HEK293 (cell line): ENCODE results near the gene CCDC146.

Experiments
- CTCF ChIA-PET: fragments of 350-600 bp; formaldehyde crosslinking; extraction: SDS; loops from one replicate; lab custom pipeline; 2021; ENCODE audit warnings: antibody characterized with exemption; lab: Yijun Ruan, JAX
- POLR2A ChIA-PET: fragments of 300-600 bp; formaldehyde crosslinking; extraction: SDS; loops from one replicate; lab custom pipeline; 2020; ENCODE audit warnings: antibody characterized with exemption, inconsistent platforms; lab: Yijun Ruan, JAX
- H3K27ac ChIP-seq: fragments of 200-500 bp; sonication (Bioruptor generic); 2 replicates; pipeline ENCODE4 v1.5.1; 2014; ENCODE audit warnings: low read depth, low read length, control low read depth, inconsistent platforms; ENCODE audit errors: extremely low read depth
- H3K36me3 ChIP-seq, 2 experiments: fragments of 200-500 bp in 1 of 2; sonication (Bioruptor generic) in 1 of 2; 1 replicate in 1 of 2; 2 replicates in 1 of 2; pipeline ENCODE4 v1.5.1; 2014 to 2017; ENCODE audit warnings: inconsistent platforms in 2 of 2, low read length in 2 of 2; ENCODE audit not compliant: control insufficient read depth in 2 of 2, insufficient read depth in 1 of 2
- H3K4me1 ChIP-seq: fragments of 200-500 bp; sonication (Bioruptor generic); 2 replicates; pipeline ENCODE4 v1.5.1; 2014; ENCODE audit warnings: mild to moderate bottlenecking, low read length, inconsistent platforms; ENCODE audit not compliant: control insufficient read depth, insufficient read depth
- H3K4me3 ChIP-seq: 2 replicates; pipeline ENCODE4 v1.5.1; 2011; ENCODE audit warnings: low read depth, mild to moderate bottlenecking, control low read depth, low read length, moderate library complexity
- H3K9me3 ChIP-seq: fragments of 200-500 bp; sonication (Bioruptor generic); 2 replicates; pipeline ENCODE4 v1.5.1; 2014; ENCODE audit warnings: low read depth, low read length, inconsistent platforms; ENCODE audit not compliant: control insufficient read depth, insufficient read depth
- BCL11B ChIP-seq: fragments of 450-650 bp; formaldehyde crosslinking; IDR thresholded peaks from 2 replicates; pipeline ENCODE4 v1.5.1; 2016; ENCODE audit warnings: low read depth, missing biosample characterization, missing genetic modification characterization
- GLIS2 ChIP-seq: fragments of 450-650 bp; formaldehyde crosslinking; IDR thresholded peaks from 2 replicates; pipeline ENCODE4 v1.5.1; 2016; ENCODE audit warnings: missing biosample characterization, missing genetic modification characterization
- KLF1 ChIP-seq: fragments of 450-650 bp; formaldehyde crosslinking; IDR thresholded peaks from 2 replicates; pipeline ENCODE4 v1.5.1; 2016; ENCODE audit warnings: missing biosample characterization, missing genetic modification characterization
- KLF8 ChIP-seq: fragments of 450-650 bp; formaldehyde crosslinking; IDR thresholded peaks from 2 replicates; pipeline ENCODE4 v1.5.1; 2016; ENCODE audit warnings: missing biosample characterization, missing genetic modification characterization
- ZNF121 ChIP-seq: fragments of 450-650 bp; formaldehyde crosslinking; IDR thresholded peaks from 2 replicates; pipeline ENCODE4 v1.5.1; 2016; ENCODE audit warnings: missing biosample characterization, missing genetic modification characterization
- ZNF133 ChIP-seq: fragments of 450-650 bp; formaldehyde crosslinking; IDR thresholded peaks from 2 replicates; pipeline ENCODE4 v1.5.1; 2016; ENCODE audit warnings: missing biosample characterization, missing genetic modification characterization
- ZNF157 ChIP-seq: fragments of 450-650 bp; formaldehyde crosslinking; IDR thresholded peaks from 2 replicates; pipeline ENCODE4 v1.5.1; 2016; ENCODE audit warnings: missing biosample characterization, missing genetic modification characterization
- ZNF174 ChIP-seq: fragments of 450-650 bp; formaldehyde crosslinking; IDR thresholded peaks from 2 replicates; pipeline ENCODE4 v1.5.0; 2017; ENCODE audit warnings: missing biosample characterization, mild to moderate bottlenecking, missing genetic modification characterization
- ZNF311 ChIP-seq: fragments of 450-650 bp; formaldehyde crosslinking; IDR thresholded peaks from 2 replicates; pipeline ENCODE4 v1.5.1; 2017; ENCODE audit warnings: missing biosample characterization, missing genetic modification characterization, borderline replicate concordance
- ZNF366 ChIP-seq: fragments of 450-650 bp; formaldehyde crosslinking; conservative IDR thresholded peaks from 2 replicates; pipeline ENCODE4 v1.5.1; 2016; ENCODE audit warnings: missing biosample characterization, missing genetic modification characterization
- ZNF391 ChIP-seq: fragments of 450-650 bp; formaldehyde crosslinking; IDR thresholded peaks from 2 replicates; pipeline ENCODE4 v1.5.1; 2016; ENCODE audit warnings: low read depth, missing biosample characterization, missing genetic modification characterization, borderline replicate concordance
- ZNF404 ChIP-seq: fragments of 450-650 bp; formaldehyde crosslinking; IDR thresholded peaks from 2 replicates; pipeline ENCODE4 v1.5.1; 2017; ENCODE audit warnings: missing biosample characterization, missing genetic modification characterization
- ZNF426 ChIP-seq: fragments of 450-650 bp; formaldehyde crosslinking; IDR thresholded peaks from 2 replicates; pipeline ENCODE4 v1.5.1; 2017; ENCODE audit warnings: missing biosample characterization, missing genetic modification characterization, mild to moderate bottlenecking, inconsistent platforms, moderate library complexity
- ZNF768 ChIP-seq: fragments of 450-650 bp; formaldehyde crosslinking; IDR thresholded peaks from 2 replicates; pipeline ENCODE4 v1.5.1; 2018; ENCODE audit warnings: missing biosample characterization, mild to moderate bottlenecking, missing genetic modification characterization
- TF ChIP-seq, protein P1 (sequence below): fragments of 450-650 bp; formaldehyde crosslinking; IDR thresholded peaks from 2 replicates; pipeline ENCODE4 v1.5.1; 2016; ENCODE audit warnings: missing biosample characterization, missing genetic modification characterization
- TF ChIP-seq, protein P2 (sequence below): fragments of 450-650 bp; formaldehyde crosslinking; IDR thresholded peaks from 2 replicates; pipeline ENCODE4 v1.5.1; 2017; ENCODE audit warnings: missing biosample characterization, missing genetic modification characterization
- TF ChIP-seq, protein P3 (sequence below): fragments of 450-650 bp; IDR thresholded peaks from 2 replicates; pipeline ENCODE4 v1.5.1; 2018; ENCODE audit warnings: missing biosample characterization, missing genetic modification characterization
- TF ChIP-seq, protein P4 (sequence below): fragments of 450-650 bp; formaldehyde crosslinking; IDR thresholded peaks from 2 replicates; pipeline ENCODE4 v1.5.1; 2016; ENCODE audit warnings: missing biosample characterization, missing genetic modification characterization, borderline replicate concordance

The CCDC146 gene

GRCh38 chr7:77313876-77314480, 191.6 kb downstream of the CCDC146 start (continued):
- TF ChIP-seq, protein P1, sequence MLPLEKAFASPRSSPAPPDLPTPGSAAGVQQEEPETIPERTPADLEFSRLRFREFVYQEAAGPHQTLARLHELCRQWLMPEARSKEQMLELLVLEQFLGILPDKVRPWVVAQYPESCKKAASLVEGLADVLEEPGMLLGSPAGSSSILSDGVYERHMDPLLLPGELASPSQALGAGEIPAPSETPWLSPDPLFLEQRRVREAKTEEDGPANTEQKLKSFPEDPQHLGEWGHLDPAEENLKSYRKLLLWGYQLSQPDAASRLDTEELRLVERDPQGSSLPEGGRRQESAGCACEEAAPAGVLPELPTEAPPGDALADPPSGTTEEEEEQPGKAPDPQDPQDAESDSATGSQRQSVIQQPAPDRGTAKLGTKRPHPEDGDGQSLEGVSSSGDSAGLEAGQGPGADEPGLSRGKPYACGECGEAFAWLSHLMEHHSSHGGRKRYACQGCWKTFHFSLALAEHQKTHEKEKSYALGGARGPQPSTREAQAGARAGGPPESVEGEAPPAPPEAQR (tag by site-specific recombination): no peak
- no peak for TF ChIP-seq ZNF311
- TF ChIP-seq, all 188 proteins: peak for 0

GRCh38 chr7:77315182-77315591, 192.8 kb downstream of the CCDC146 start:
- H3K4me3 ChIP-seq: no peak overlapping the region
- TF ChIP-seq ZNF391 (tag by site-specific recombination) (no peak), ZNF157 (tag by site-specific recombination) (no peak), BCL11B (tag by site-specific recombination) (no peak), ZNF133 (no peak), KLF1 (tag by site-specific recombination) (no peak), GLIS2 (tag by site-specific recombination) (no peak), ZNF768 (tag by site-specific recombination) (no peak), ZNF404 (tag by site-specific recombination) (no peak), ZNF426 (tag by site-specific recombination) (no peak), KLF8 (no peak), ZNF174 (no peak), ZNF366 (tag by site-specific recombination) (no peak), ZNF121 (tag by site-specific recombination) (no peak)
- TF ChIP-seq, protein P2, sequence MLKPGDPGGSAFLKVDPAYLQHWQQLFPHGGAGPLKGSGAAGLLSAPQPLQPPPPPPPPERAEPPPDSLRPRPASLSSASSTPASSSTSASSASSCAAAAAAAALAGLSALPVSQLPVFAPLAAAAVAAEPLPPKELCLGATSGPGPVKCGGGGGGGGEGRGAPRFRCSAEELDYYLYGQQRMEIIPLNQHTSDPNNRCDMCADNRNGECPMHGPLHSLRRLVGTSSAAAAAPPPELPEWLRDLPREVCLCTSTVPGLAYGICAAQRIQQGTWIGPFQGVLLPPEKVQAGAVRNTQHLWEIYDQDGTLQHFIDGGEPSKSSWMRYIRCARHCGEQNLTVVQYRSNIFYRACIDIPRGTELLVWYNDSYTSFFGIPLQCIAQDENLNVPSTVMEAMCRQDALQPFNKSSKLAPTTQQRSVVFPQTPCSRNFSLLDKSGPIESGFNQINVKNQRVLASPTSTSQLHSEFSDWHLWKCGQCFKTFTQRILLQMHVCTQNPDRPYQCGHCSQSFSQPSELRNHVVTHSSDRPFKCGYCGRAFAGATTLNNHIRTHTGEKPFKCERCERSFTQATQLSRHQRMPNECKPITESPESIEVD (tag by site-specific recombination): no peak
- TF ChIP-seq, protein P3, sequence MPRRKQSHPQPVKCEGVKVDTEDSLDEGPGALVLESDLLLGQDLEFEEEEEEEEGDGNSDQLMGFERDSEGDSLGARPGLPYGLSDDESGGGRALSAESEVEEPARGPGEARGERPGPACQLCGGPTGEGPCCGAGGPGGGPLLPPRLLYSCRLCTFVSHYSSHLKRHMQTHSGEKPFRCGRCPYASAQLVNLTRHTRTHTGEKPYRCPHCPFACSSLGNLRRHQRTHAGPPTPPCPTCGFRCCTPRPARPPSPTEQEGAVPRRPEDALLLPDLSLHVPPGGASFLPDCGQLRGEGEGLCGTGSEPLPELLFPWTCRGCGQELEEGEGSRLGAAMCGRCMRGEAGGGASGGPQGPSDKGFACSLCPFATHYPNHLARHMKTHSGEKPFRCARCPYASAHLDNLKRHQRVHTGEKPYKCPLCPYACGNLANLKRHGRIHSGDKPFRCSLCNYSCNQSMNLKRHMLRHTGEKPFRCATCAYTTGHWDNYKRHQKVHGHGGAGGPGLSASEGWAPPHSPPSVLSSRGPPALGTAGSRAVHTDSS (tag by site-specific recombination): no peak
- TF ChIP-seq, protein P4, sequence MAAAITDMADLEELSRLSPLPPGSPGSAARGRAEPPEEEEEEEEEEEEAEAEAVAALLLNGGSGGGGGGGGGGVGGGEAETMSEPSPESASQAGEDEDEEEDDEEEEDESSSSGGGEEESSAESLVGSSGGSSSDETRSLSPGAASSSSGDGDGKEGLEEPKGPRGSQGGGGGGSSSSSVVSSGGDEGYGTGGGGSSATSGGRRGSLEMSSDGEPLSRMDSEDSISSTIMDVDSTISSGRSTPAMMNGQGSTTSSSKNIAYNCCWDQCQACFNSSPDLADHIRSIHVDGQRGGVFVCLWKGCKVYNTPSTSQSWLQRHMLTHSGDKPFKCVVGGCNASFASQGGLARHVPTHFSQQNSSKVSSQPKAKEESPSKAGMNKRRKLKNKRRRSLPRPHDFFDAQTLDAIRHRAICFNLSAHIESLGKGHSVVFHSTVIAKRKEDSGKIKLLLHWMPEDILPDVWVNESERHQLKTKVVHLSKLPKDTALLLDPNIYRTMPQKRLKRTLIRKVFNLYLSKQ (tag by site-specific recombination): no peak
- H3K36me3 ChIP-seq: no peaks in the 10 kb centered on the region
- POLR2A ChIA-PET: no interaction called here
- no peaks in the 10 kb centered on the region for H3K4me1 ChIP-seq
- H3K9me3 ChIP-seq: no peaks in the 10 kb centered on the region
- H3K27ac ChIP-seq: no peak overlapping the region
- CTCF ChIA-PET: no interaction called here
